Mononuclear cell (primary cell): Measurements from ENCODE around the gene GCN1. TPM values are rescaled to one million over a fixed set of nuclear protein-coding genes. Genes with fewer than 3 reads are reported as not detected.
A peak's percentile ranks its signal among the peaks of the same experiment; 100 is the strongest.
"Not testable (repeated sequence)": the region's sequence is repeated elsewhere in the genome, so short reads cannot be mapped to it uniquely, and the experiment has no call there.

ENCODE experiments used
- H3K27me3 ChIP-seq: 2 replicates; pipeline ENCODE4 v1.6.0; 2011; ENCODE audit warnings: low read length, control low read depth; ENCODE audit not compliant: insufficient read depth
- H3K4me1 ChIP-seq: 2 replicates; pipeline ENCODE4 v1.5.1; 2011; ENCODE audit warnings: mild to moderate bottlenecking, low read length, control low read depth; ENCODE audit not compliant: insufficient read depth
- H3K4me3 ChIP-seq: 2 replicates; pipeline ENCODE4 v1.5.1; 2011; ENCODE audit warnings: mild to moderate bottlenecking, low read length, moderate library complexity
- H3K9me3 ChIP-seq: 2 replicates; pipeline ENCODE4 v1.5.1; 2011; ENCODE audit warnings: low read depth, mild to moderate bottlenecking, control low read depth, low read length
- total RNA-seq: library from RNA; depleted of rRNA; stranded (reverse); fragments of >200 nt; gene quantifications from one replicate; pipeline ENCODE4 v1.2.3, GENCODE V29; 2012

The GCN1 gene
- total RNA-seq, result 159 TPM

GRCh38 chr12:120194534-120195395 lies at the start of gene GCN1:
Gene GCN1 (minus strand): TSS chr12:120194715. CDS start chr12:120194697, 18 bp downstream.
- no peaks in the 10 kb centered on the region for H3K9me3 ChIP-seq
- no peaks in the 10 kb centered on the region for H3K27me3 ChIP-seq
- H3K4me3 ChIP-seq, result peak within 1 kb of the TSS; percentile 79
- H3K4me1 ChIP-seq, result peaks cover 42% of the 10 kb centered on the region

- Histone ChIP-seq H3K4me1 (peaks cover 88% of the 10 kb centered on the region), H3K9me3 (no peaks in the 10 kb centered on the region)
These were observed 48.6 kb upstream of the GCN1 start for GRCh38 chr12:120242971-120243699.

GRCh38 chr12:120242275-120242799 lies 47.8 kb upstream of the GCN1 start:
- no peak overlapping the region for H3K4me3 ChIP-seq
- H3K27me3 ChIP-seq, result no peaks in the 10 kb centered on the region
- H3K9me3 ChIP-seq, result no peaks in the 10 kb centered on the region
- peaks cover 88% of the 10 kb centered on the region for H3K4me1 ChIP-seq

More at GRCh38 chr12:120242971-120243699, 48.6 kb upstream of the GCN1 start:
- H3K27me3 ChIP-seq, result no peaks in the 10 kb centered on the region
- no peak overlapping the region for H3K4me3 ChIP-seq

- peaks cover 88% of the 10 kb centered on the region for H3K4me1 ChIP-seq
These were observed 47.2 kb upstream of the GCN1 start for GRCh38 chr12:120241561-120242274.

GRCh38 chr12:120240495-120240833 lies 45.9 kb upstream of the GCN1 start:
- H3K27me3 ChIP-seq, result no peaks in the 10 kb centered on the region
- H3K4me3 ChIP-seq, result no peak overlapping the region
- peaks cover 91% of the 10 kb centered on the region for H3K4me1 ChIP-seq

More at GRCh38 chr12:120241561-120242274, 47.2 kb upstream of the GCN1 start:
- Histone ChIP-seq H3K9me3 (no peaks in the 10 kb centered on the region), H3K27me3 (no peaks in the 10 kb centered on the region), H3K4me3 (no peak overlapping the region)

GRCh38 chr12:120239776-120240494 lies 45.4 kb upstream of the GCN1 start:
- H3K9me3 ChIP-seq, result no peaks in the 10 kb centered on the region
- peaks cover 91% of the 10 kb centered on the region for H3K4me1 ChIP-seq
- no peak overlapping the region for H3K4me3 ChIP-seq
- H3K27me3 ChIP-seq, result no peaks in the 10 kb centered on the region

More at GRCh38 chr12:120240495-120240833, 45.9 kb upstream of the GCN1 start:
- no peaks in the 10 kb centered on the region for H3K9me3 ChIP-seq

GRCh38 chr12:120238839-120239445 lies 44.4 kb upstream of the GCN1 start:
- no peaks in the 10 kb centered on the region for H3K27me3 ChIP-seq
- H3K4me3 ChIP-seq, result no peak overlapping the region
- no peaks in the 10 kb centered on the region for H3K9me3 ChIP-seq
- peaks cover 96% of the 10 kb centered on the region for H3K4me1 ChIP-seq

- H3K4me1 ChIP-seq, result peaks cover 98% of the 10 kb centered on the region
- no peak overlapping the region for H3K4me3 ChIP-seq
- no peaks in the 10 kb centered on the region for H3K27me3 ChIP-seq
- no peaks in the 10 kb centered on the region for H3K9me3 ChIP-seq
These were observed 43.7 kb upstream of the GCN1 start for GRCh38 chr12:120238217-120238616.

- no peaks in the 10 kb centered on the region for H3K9me3 ChIP-seq
- H3K4me1 ChIP-seq, result peaks cover 99% of the 10 kb centered on the region
- no peaks in the 10 kb centered on the region for H3K27me3 ChIP-seq
- no peak overlapping the region for H3K4me3 ChIP-seq
These were observed 43.1 kb upstream of the GCN1 start for GRCh38 chr12:120237360-120238171.

- H3K27me3 ChIP-seq, H3K9me3 ChIP-seq, H3K4me3 ChIP-seq: not testable (repeated sequence)
- H3K4me1 ChIP-seq, result peaks cover 99% of the 10 kb centered on the region
These were observed 42.3 kb upstream of the GCN1 start for GRCh38 chr12:120236809-120237208.

GRCh38 chr12:120235369-120236323 lies 41.1 kb upstream of the GCN1 start:
- peaks cover 99% of the 10 kb centered on the region for H3K4me1 ChIP-seq
- no peak overlapping the region for H3K4me3 ChIP-seq
- no peaks in the 10 kb centered on the region for H3K27me3 ChIP-seq
- H3K9me3 ChIP-seq, result no peaks in the 10 kb centered on the region

- H3K4me1 ChIP-seq, result peaks cover 99% of the 10 kb centered on the region
- no peaks in the 10 kb centered on the region for H3K27me3 ChIP-seq
These were observed 40.3 kb upstream of the GCN1 start for GRCh38 chr12:120234643-120235368.

More at GRCh38 chr12:120234643-120235368, 40.3 kb upstream of the GCN1 start:
- no peak overlapping the region for H3K4me3 ChIP-seq
- no peaks in the 10 kb centered on the region for H3K9me3 ChIP-seq
